Measurements from ENCODE around the gene GFRA4. TPM values are rescaled to one million over a fixed set of nuclear protein-coding genes. Genes with fewer than 3 reads are reported as not detected.

GFRA4 gene, protein sequence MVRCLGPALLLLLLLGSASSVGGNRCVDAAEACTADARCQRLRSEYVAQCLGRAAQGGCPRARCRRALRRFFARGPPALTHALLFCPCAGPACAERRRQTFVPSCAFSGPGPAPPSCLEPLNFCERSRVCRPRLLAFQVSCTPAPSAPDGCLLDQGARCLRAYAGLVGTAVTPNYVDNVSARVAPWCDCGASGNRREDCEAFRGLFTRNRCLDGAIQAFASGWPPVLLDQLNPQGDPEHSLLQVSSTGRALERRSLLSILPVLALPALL
- total RNA-seq (not detected in 2 replicates), polyA plus RNA-seq (not detected in 2 replicates), polyA minus RNA-seq (not detected in 2 replicates)
- total RNA-seq (2013), result not detected

DNA sequence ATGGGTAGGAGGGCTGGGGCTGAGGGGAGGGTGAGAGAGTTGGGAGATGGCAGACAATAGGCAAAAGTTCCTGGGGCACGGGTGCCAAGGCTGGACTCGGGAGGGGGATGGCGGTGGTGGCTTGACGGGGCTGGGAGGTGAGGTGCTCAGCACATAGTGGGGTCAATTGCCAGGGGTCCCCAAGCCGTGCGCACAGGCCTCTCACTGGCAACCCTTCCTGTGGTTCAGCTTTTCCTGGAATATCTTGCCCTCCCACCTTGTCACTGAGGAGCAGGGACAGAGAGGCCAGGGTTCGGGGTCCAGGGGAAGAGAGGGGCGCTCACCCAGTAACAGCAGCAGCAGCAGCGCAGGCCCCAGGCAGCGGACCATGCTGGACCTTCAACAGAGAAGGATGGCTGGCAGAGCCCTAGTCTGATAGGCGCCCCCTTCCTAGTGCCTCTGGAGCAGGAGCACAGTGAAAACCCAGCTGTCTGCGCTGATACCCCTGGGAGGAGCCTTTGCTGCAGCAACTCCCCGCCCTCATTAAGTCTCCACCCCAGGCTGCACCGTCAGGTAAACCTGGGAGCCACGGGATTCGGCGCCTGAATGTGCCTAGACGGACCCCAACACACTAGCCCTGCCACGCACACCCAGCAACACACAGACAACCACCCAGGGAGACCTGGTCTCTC, at the start of gene GFRA4:
GFRA4 (minus strand) TSS at position 369 of the 671 bp plus-strand sequence; CDS start at position 369, 0 bp downstream.
- H3K4me3 ChIP-seq (ENCODE audit: control extremely low read depth in 1 of 5, extremely low read depth in 1 of 5, insufficient read depth in 1 of 5, low read depth in 2 of 5, low read length in 4 of 5), result no peak within 1 kb of the TSS
- ChIA-PET POLR2A (no interaction called here), CTCF (interaction anchor here (0.8 to 1.3 kb wide), 2 partner anchors 13 to 47 kb away, joined by 3 read pairs; no protein-coding TSS in a partner anchor)
- H3K4me1 ChIP-seq (ENCODE audit: control insufficient read depth in 2 of 2, insufficient read depth in 2 of 2, low read length in 2 of 2), result peaks cover 5 to 10% of the 10 kb centered on the region in 2 donors
- H3K4me1 Mint-ChIP-seq, result peaks cover 20% of the 10 kb centered on the region
- no peaks in the 10 kb centered on the region for H3K36me3 ChIP-seq (replicated peaks in 1 of 2; ENCODE audit: control extremely low read depth in 1 of 2, control insufficient read depth in 1 of 2, extremely low read depth in 1 of 2, insufficient read depth in 2 of 2, low read length in 1 of 2)
- TF ChIP-seq EZH2 (IDR thresholded peaks at IDR 0.05; ENCODE audit: borderline replicate concordance, insufficient read depth, low read depth, low read length, poor library complexity, severe bottlenecking), result no peak
- TF ChIP-seq, protein P1, sequence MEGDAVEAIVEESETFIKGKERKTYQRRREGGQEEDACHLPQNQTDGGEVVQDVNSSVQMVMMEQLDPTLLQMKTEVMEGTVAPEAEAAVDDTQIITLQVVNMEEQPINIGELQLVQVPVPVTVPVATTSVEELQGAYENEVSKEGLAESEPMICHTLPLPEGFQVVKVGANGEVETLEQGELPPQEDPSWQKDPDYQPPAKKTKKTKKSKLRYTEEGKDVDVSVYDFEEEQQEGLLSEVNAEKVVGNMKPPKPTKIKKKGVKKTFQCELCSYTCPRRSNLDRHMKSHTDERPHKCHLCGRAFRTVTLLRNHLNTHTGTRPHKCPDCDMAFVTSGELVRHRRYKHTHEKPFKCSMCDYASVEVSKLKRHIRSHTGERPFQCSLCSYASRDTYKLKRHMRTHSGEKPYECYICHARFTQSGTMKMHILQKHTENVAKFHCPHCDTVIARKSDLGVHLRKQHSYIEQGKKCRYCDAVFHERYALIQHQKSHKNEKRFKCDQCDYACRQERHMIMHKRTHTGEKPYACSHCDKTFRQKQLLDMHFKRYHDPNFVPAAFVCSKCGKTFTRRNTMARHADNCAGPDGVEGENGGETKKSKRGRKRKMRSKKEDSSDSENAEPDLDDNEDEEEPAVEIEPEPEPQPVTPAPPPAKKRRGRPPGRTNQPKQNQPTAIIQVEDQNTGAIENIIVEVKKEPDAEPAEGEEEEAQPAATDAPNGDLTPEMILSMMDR (IDR thresholded peaks at IDR 0.05), result no peak
- H4K20me1 ChIP-seq (ENCODE audit: control insufficient read depth, insufficient read depth, low read length, poor library complexity, severe bottlenecking), result no peaks in the 10 kb centered on the region
- no peak for ATAC-seq (ENCODE audit: low read depth)
- no peak for DNase-seq
- no peak within 1 kb of the TSS for H3K27ac ChIP-seq (ENCODE audit: low read length in 2 of 2)
- no peaks in the 10 kb centered on the region for H3K79me2 ChIP-seq (ENCODE audit: control insufficient read depth, insufficient read depth, low read length)
- H3K9ac ChIP-seq (ENCODE audit: low read length), result no peak within 1 kb of the TSS
- peaks cover 0 to 20% (median 1%) of the 10 kb centered on the region in 4 experiments for H3K27me3 ChIP-seq (replicated peaks in 1 of 4; ENCODE audit: control extremely low read depth in 1 of 4, control insufficient read depth in 3 of 4, insufficient read depth in 4 of 4, low read length in 3 of 4)
- H3K27me3 Mint-ChIP-seq, result peaks cover 35% of the 10 kb centered on the region
- 81% methylated on average over 18 of the region's 19 CpGs for whole genome bisulfite sequencing (ENCODE audit: insufficient coverage)
- no peaks in the 10 kb centered on the region for H3K9me3 Mint-ChIP-seq (ENCODE audit: insufficient read depth)
- no peak within 1 kb of the TSS for H3K4me3 Mint-ChIP-seq
- H2AFZ ChIP-seq (ENCODE audit: insufficient read depth, low read depth, low read length, poor library complexity, severe bottlenecking), result no peak within 1 kb of the TSS
- intact Hi-C loops (cut with micrococcal nuclease), result no loop called here
- H3K27ac Mint-ChIP-seq, result no peak within 1 kb of the TSS
- H3K9me3 ChIP-seq (ENCODE audit: control extremely low read depth in 1 of 3, control insufficient read depth in 2 of 3, insufficient read depth in 1 of 3, low read length in 2 of 3), result no peaks in the 10 kb centered on the region
- H3K4me2 ChIP-seq (replicated peaks; ENCODE audit: low read depth, low read length, poor library complexity, severe bottlenecking), result no peak within 1 kb of the TSS

Measured in B cell (primary cell).